Activated CD4-positive, alpha-beta T cell treated with anti-CD3 and anti-CD28 coated beads, Interleukin-2, Interleukin-6, amounts not matched to agents 100 ng/mL and 50 ng/mL, durations not matched to agents 16 hours and 8 hours (primary cell): ENCODE measurements around the gene ZNF641.
"Not testable (repeated sequence)": the region's sequence is repeated elsewhere in the genome, so short reads cannot be mapped to it uniquely, and the experiment has no call there.

ENCODE experiments used
- DNase-seq: peaks from one replicate; pipeline ENCODE4 v3.0.0-alpha.2; 2020

Gene ZNF641

GRCh38 chr12:48333680-48334079 lies 17.0 kb downstream of the ZNF641 start:
- not testable (repeated sequence) for DNase-seq

GRCh38 chr12:48331399-48331798 lies 19.3 kb downstream of the ZNF641 start:
- DNase-seq: no peak

GRCh38 chr12:48329199-48329939 lies 21.4 kb downstream of the ZNF641 start:
- no peak for DNase-seq

- no peak for DNase-seq
Observed at GRCh38 chr12:48316491-48316890, 34.2 kb downstream of the ZNF641 start.

DNA sequence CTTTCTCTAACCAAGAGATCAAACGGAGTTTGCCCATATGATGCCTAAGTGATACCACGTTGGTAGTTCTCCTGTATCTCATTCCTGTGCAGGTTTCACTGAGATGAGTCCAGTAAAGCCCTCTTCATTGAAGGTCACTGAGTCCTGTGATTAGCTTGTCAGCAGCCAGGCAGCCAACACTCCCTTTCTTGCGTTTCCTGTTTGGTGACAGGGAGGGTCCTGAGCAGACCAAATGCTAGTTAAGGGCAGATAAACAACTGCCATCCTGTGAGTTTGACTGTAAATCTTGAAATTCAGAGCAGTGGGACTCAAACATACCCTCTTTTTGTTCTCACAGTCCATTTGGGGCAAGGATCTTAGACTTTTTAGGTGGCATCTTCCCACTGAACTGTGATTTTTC lies 39.4 kb downstream of the ZNF641 start:
- DNase-seq: no peak

- DNase-seq: no peak
Observed at GRCh38 chr12:48307269-48307668, 43.5 kb downstream of the ZNF641 start.

GRCh38 chr12:48305190-48305589 lies 45.5 kb downstream of the ZNF641 start:
- no peak for DNase-seq

GRCh38 chr12:48302161-48302911 lies 48.4 kb downstream of the ZNF641 start:
- no peak for DNase-seq

- no peak for DNase-seq
Observed at GRCh38 chr12:48300774-48301173, 49.9 kb downstream of the ZNF641 start.

- peak; percentile 59 for DNase-seq
Observed at GRCh38 chr12:48296586-48297282, 54.0 kb downstream of the ZNF641 start.

- DNase-seq: no peak
Observed at GRCh38 chr12:48292040-48292439, 58.7 kb downstream of the ZNF641 start.

GRCh38 chr12:48291511-48291910 lies 59.2 kb downstream of the ZNF641 start:
- no peak for DNase-seq

GRCh38 chr12:48288387-48289268 lies 62.1 kb downstream of the ZNF641 start:
- DNase-seq: no peak
